Endothelial cell of umbilical vein (primary cell): ENCODE data around the gene ZNF599. TPM values are rescaled to one million over a fixed set of nuclear protein-coding genes. Genes with fewer than 3 reads are reported as not detected.

Experiments used
- BruUV-seq: library from RNA; stranded (reverse); fragments of 400-500 nt; replicated peaks from 2 replicates; lab custom pipeline; 2021; lab: Mats Ljungman, UMichigan
- CTCF ChIA-PET: fragments of 300-600, 350-600 bp; sonication (Branson Sonifier 250); formaldehyde crosslinking; loops from one replicate; lab custom pipeline; 2021; ENCODE audit warnings: antibody characterized with exemption, inconsistent platforms; lab: Charles Lee
- POLR2A ChIA-PET: fragments of 300-600, 350-600 bp; sonication (Branson Sonifier 250); formaldehyde crosslinking; loops from one replicate; lab custom pipeline; 2021; ENCODE audit warnings: antibody characterized with exemption, inconsistent platforms; lab: Charles Lee
- DNase-seq: peaks from one replicate; pipeline ENCODE4 v3.0.0-alpha.2; 2011; ENCODE audit warnings: low read depth, low spot score
- FAIRE-seq: peaks from 2 replicates; lab custom pipeline; 2011; peaks lifted over from hg19 to GRCh38; lab: Jason Lieb, UNC
- H2AFZ ChIP-seq: 2 replicates; pipeline ENCODE4 v1.6.0; 2012; ENCODE audit warnings: low read depth, low read length, control low read depth, inconsistent platforms
- H3K27ac ChIP-seq: 2 replicates; pipeline ENCODE4 v1.5.1; 2011; ENCODE audit warnings: low read depth, mild to moderate bottlenecking, control low read depth, low read length, moderate library complexity; ENCODE audit not compliant: insufficient read depth
- H3K27me3 ChIP-seq, 2 experiments: 2 replicates each; pipeline versions ENCODE4 v1.6.0 to v1.6.1; 2011; ENCODE audit warnings: low read length in 2 of 2, mixed read lengths in 1 of 2; ENCODE audit not compliant: control insufficient read depth in 2 of 2, insufficient read depth in 2 of 2
- H3K36me3 ChIP-seq, 2 experiments: 2 replicates in 1 of 2; 3 replicates in 1 of 2; pipeline ENCODE4 v1.5.1; 2011; ENCODE audit warnings: low read length in 2 of 2, mild to moderate bottlenecking in 1 of 2, moderate library complexity in 1 of 2; ENCODE audit not compliant: control insufficient read depth in 2 of 2, insufficient read depth in 2 of 2; ENCODE audit errors: extremely low read depth in 1 of 2
- H3K4me1 ChIP-seq: 3 replicates; pipeline ENCODE4 v1.5.1; 2011; ENCODE audit warnings: mild to moderate bottlenecking, low read length; ENCODE audit not compliant: control insufficient read depth, insufficient read depth; ENCODE audit errors: extremely low read depth
- H3K4me2 ChIP-seq: 2 replicates; pipeline ENCODE4 v1.6.1; 2011; ENCODE audit warnings: low read length, control low read depth, mixed read lengths; ENCODE audit not compliant: insufficient read depth
- H3K4me3 ChIP-seq, 3 experiments: fragments of 200-600 bp in 1 of 3; sonication (generic), shearing (Covaris generic) in 1 of 3; replicated peaks in 1 of 3; 2 replicates each; pipeline ENCODE4 v1.5.1; 2011 to 2016; ENCODE audit warnings: control low read depth in 3 of 3, low read length in 3 of 3, mild to moderate bottlenecking in 2 of 3, inconsistent platforms in 1 of 3, low read depth in 1 of 3, moderate library complexity in 1 of 3; ENCODE audit not compliant: insufficient read depth in 1 of 3
- H3K79me2 ChIP-seq: 2 replicates; pipeline ENCODE4 v1.6.0; 2012; ENCODE audit warnings: low read length, inconsistent platforms; ENCODE audit not compliant: control insufficient read depth, insufficient read depth
- H3K9ac ChIP-seq: replicated peaks from 2 replicates; pipeline ENCODE3; 2011; ENCODE audit warnings: low read length, control low read depth; ENCODE audit not compliant: insufficient read depth; ENCODE audit errors: extremely low read depth
- H3K9me1 ChIP-seq: replicated peaks from 3 replicates; pipeline ENCODE4 v1.6.0; 2011; ENCODE audit warnings: mild to moderate bottlenecking, low read length; ENCODE audit not compliant: control insufficient read depth, insufficient read depth; ENCODE audit errors: extremely low read depth
- H3K9me3 ChIP-seq: replicated peaks from 2 replicates; pipeline ENCODE4 v1.5.1; 2012; ENCODE audit warnings: low read length, inconsistent platforms; ENCODE audit not compliant: control insufficient read depth, insufficient read depth
- H4K20me1 ChIP-seq: replicated peaks from 2 replicates; pipeline ENCODE3; 2011; ENCODE audit warnings: mild to moderate bottlenecking, low read length; ENCODE audit not compliant: control insufficient read depth, insufficient read depth; ENCODE audit errors: extremely low read depth
- CTCF ChIP-seq, 2 donors: IDR thresholded peaks; 1 replicate in 1 of 2; 2 replicates in 1 of 2; pipeline ENCODE4 v1.5.1; 2011; ENCODE audit warnings: low read length in 2 of 2, mild to moderate bottlenecking in 2 of 2, moderate library complexity in 2 of 2, control low read depth in 1 of 2, inconsistent platforms in 1 of 2, low read depth in 1 of 2; ENCODE audit not compliant: insufficient read depth in 1 of 2; ENCODE audit errors: extremely low read depth in 1 of 2
- EZH2 ChIP-seq: IDR thresholded peaks from 2 replicates; pipeline ENCODE4 v1.6.1; 2012; ENCODE audit warnings: borderline replicate concordance, low read depth, mild to moderate bottlenecking, moderate library complexity, low read length, inconsistent platforms; ENCODE audit not compliant: severe bottlenecking
- FOS ChIP-seq: IDR thresholded peaks from 2 replicates; pipeline ENCODE4 v1.6.1; 2011; ENCODE audit warnings: mild to moderate bottlenecking, low read length, moderate library complexity, borderline replicate concordance; ENCODE audit not compliant: insufficient read depth
- GATA2 ChIP-seq: IDR thresholded peaks from 2 replicates; pipeline ENCODE4 v1.7.0; 2011; ENCODE audit warnings: low read depth, mild to moderate bottlenecking, moderate library complexity, mixed read lengths, low read length; ENCODE audit not compliant: insufficient read length, insufficient read depth
- JUN ChIP-seq: IDR thresholded peaks from 2 replicates; pipeline ENCODE4 v1.6.1; 2011; ENCODE audit warnings: borderline replicate concordance, low read depth; ENCODE audit not compliant: insufficient read length, insufficient read depth
- MYC ChIP-seq: IDR thresholded peaks from one replicate; pipeline ENCODE4 v1.6.1; 2011; ENCODE audit warnings: mild to moderate bottlenecking, low read depth, low read length
- POLR2A ChIP-seq: IDR thresholded peaks from 2 replicates; pipeline ENCODE4 v1.6.1; 2012; ENCODE audit warnings: low read depth, mild to moderate bottlenecking, control low read depth, low read length
- POLR2AphosphoS5 ChIP-seq: IDR thresholded peaks from 2 replicates; pipeline ENCODE4 v1.6.1; 2012; ENCODE audit warnings: low read depth, mild to moderate bottlenecking, control low read depth, low read length, moderate library complexity; ENCODE audit not compliant: insufficient read depth
- dilution Hi-C: fragments of 300-500 bp; cut with MboI; formaldehyde crosslinking; loops from one replicate; pipeline ENCODE4 v1.15.0; 2019; ENCODE audit warnings: low sequenced_read_pairs; ENCODE audit not compliant: extremely low pct_ligation_motif_present
- intact Hi-C: fragments of 100-400 bp; cut with micrococcal nuclease; formaldehyde crosslinking; loops from one replicate; pipeline ENCODE4 v1.10.0; 2022
- polyA plus RNA-seq, 4 experiments: library from polyadenylated mRNA; depleted of rRNA in 3 of 4; stranded (reverse) in 3 of 4; unstranded in 1 of 4; fragments of >200 nt; gene quantifications; 2 replicates each; pipeline versions ENCODE4 v1.2.1 to v1.2.3, GENCODE V29; 2011 to 2012; ENCODE audit warnings: missing spikeins in 1 of 4
- total RNA-seq: library from RNA; stranded (reverse); gene quantifications from 2 replicates; pipeline ENCODE4 v1.2.3, GENCODE V29; 2021
- TF ChIP-seq, protein P1 (sequence below): IDR thresholded peaks from 2 replicates; pipeline ENCODE4 v1.6.1; 2011; ENCODE audit not compliant: insufficient read depth, insufficient read length

ZNF599 gene
- total and polyA plus RNA-seq, 2 donors (not counting 3 experiments of a cell fraction or from before 2014, with no cell fraction given) = 4.5 to 7.3 TPM

DNA sequence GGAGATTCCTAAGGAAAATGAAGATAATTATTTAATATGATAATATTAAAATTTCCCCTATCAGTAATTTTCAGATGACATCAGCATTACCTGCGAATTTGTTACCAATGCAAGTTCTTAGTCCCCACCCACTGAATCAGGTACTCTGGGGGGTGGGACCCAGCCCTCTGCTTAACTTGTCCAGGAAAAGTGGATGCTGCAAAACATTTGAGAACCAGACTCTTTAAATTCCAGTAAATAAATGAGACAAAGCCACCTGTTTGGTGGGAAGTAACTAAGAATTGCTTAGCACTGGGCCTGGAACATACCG lies 495 bp upstream of the ZNF599 start:
- no peak for DNase-seq
- dilution Hi-C loops = no loop called here
- Histone ChIP-seq H3K4me1 (peaks cover 7% of the 10 kb centered on the region), H3K9me3 (no peaks in the 10 kb centered on the region), H4K20me1 (no peaks in the 10 kb centered on the region), H3K79me2 (peaks cover 2% of the 10 kb centered on the region), H3K9ac (no peak overlapping the region), H3K27me3 (no peaks in the 10 kb centered on the region), H2AFZ (peak overlapping the region; percentile 96), H3K4me3 (peak overlapping the region in 1 of 3 experiments; percentile 64), H3K27ac (no peak overlapping the region), H3K9me1 (no peaks in the 10 kb centered on the region), H3K36me3 (peaks cover 0 to 6% of the 10 kb centered on the region in 2 experiments), H3K4me2 (peak overlapping the region; percentile 79)
- POLR2A ChIA-PET = no interaction called here
- CTCF ChIA-PET = no interaction called here
- TF ChIP-seq, protein P1, sequence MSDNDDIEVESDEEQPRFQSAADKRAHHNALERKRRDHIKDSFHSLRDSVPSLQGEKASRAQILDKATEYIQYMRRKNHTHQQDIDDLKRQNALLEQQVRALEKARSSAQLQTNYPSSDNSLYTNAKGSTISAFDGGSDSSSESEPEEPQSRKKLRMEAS = no peak
- TF ChIP-seq CTCF (IDR thresholded peaks at IDR 0.05; ENCODE audit: extremely low read depth in 1 of 2, insufficient read depth in 1 of 2, low read depth in 1 of 2, low read length in 2 of 2) (no peak), EZH2 (no peak), FOS (no peak), MYC (no peak), POLR2A (no peak), POLR2AphosphoS5 (no peak), GATA2 (no peak), JUN (no peak)
- BruUV-seq = no TSS peak
- FAIRE-seq = no peak
- intact Hi-C loops = loop anchor here (1.0 to 5.0 kb wide), 3 partner anchors 39 to 189 kb away; partner anchors contain the start of genes SCGB2B2, ZNF181, ZNF302 and ZNF792
